Hepatocyte (in vitro differentiated cells): ENCODE measurements around the gene FARP1. TPM values are rescaled to one million over a fixed set of nuclear protein-coding genes. Genes with fewer than 3 reads are reported as not detected.

ENCODE experiments used
- DNase-seq: peaks from one replicate; pipeline ENCODE4 v3.0.0-alpha.2; 2016; ENCODE audit warnings: low spot score
- H2AFZ ChIP-seq: fragments of 200-600 bp; sonication (generic); 2 replicates; pipeline ENCODE4 v1.6.0; 2016; ENCODE audit warnings: antibody characterized with exemption, mild to moderate bottlenecking
- H3K27ac ChIP-seq: fragments of 200-600 bp; sonication (generic); 2 replicates; pipeline ENCODE4 v1.5.1; 2016; ENCODE audit warnings: mild to moderate bottlenecking
- H3K27me3 ChIP-seq: fragments of 200-600 bp; sonication (generic); 2 replicates; pipeline ENCODE4 v1.6.1; 2016
- H3K36me3 ChIP-seq: fragments of 200-600 bp; sonication (generic); replicated peaks from 2 replicates; pipeline ENCODE4 v1.5.1; 2016; ENCODE audit warnings: low read depth; ENCODE audit not compliant: insufficient read depth
- H3K4me1 ChIP-seq: fragments of 200-600 bp; sonication (generic); 2 replicates; pipeline ENCODE4 v1.5.1; 2016; ENCODE audit warnings: mild to moderate bottlenecking, moderate library complexity; ENCODE audit not compliant: insufficient read depth
- H3K4me2 ChIP-seq: fragments of 200-600 bp; sonication (generic); 2 replicates; pipeline ENCODE4 v1.6.0; 2016
- H3K4me3 ChIP-seq: fragments of 200-600 bp; sonication (generic); 2 replicates; pipeline ENCODE4 v1.5.1; 2016; ENCODE audit warnings: mild to moderate bottlenecking
- H3K79me2 ChIP-seq: fragments of 200-600 bp; sonication (generic); 2 replicates; pipeline ENCODE4 v1.6.0; 2017; ENCODE audit warnings: mild to moderate bottlenecking
- H3K9me2 ChIP-seq: fragments of 200-600 bp; sonication (generic); replicated peaks from 2 replicates; pipeline ENCODE4 v1.6.0; 2017; ENCODE audit warnings: mild to moderate bottlenecking; ENCODE audit not compliant: insufficient read depth
- H3K9me3 ChIP-seq: fragments of 200-600 bp; sonication (generic); 2 replicates; pipeline ENCODE4 v1.5.1; 2016; ENCODE audit warnings: low read depth, mild to moderate bottlenecking
- H4K20me1 ChIP-seq: fragments of 200-600 bp; sonication (generic); 2 replicates; pipeline ENCODE4 v1.6.0; 2016; ENCODE audit warnings: mild to moderate bottlenecking; ENCODE audit not compliant: insufficient read depth, poor library complexity, severe bottlenecking
- CTCF ChIP-seq: fragments of 200-600 bp; sonication (generic); IDR thresholded peaks from 2 replicates; pipeline ENCODE4 v1.5.1; 2016; ENCODE audit warnings: antibody characterized with exemption, mild to moderate bottlenecking; ENCODE audit not compliant: poor library complexity
- EZH2 ChIP-seq: fragments of 200-600 bp; sonication (generic); IDR thresholded peaks from 2 replicates; pipeline ENCODE4 v1.6.1; 2016; ENCODE audit warnings: antibody characterized with exemption, mild to moderate bottlenecking, borderline replicate concordance
- EZH2phosphoT487 ChIP-seq: fragments of 200-600 bp; sonication (generic); IDR thresholded peaks from one replicate; pipeline ENCODE4 v1.6.1; 2018; ENCODE audit warnings: antibody characterized with exemption, mild to moderate bottlenecking, low read depth, moderate library complexity; ENCODE audit not compliant: unreplicated experiment, severe bottlenecking
- WGBS: methylation state at CpG from one replicate; pipeline ENCODE4 v1.1.6; 2016; ENCODE audit warnings: low lambda C conversion rate; ENCODE audit errors: missing lambda C conversion rate; 5-methylcytosine and 5-hydroxymethylcytosine counted together
- polyA plus RNA-seq: library from polyadenylated mRNA; unstranded; fragments of >200 nt; fragmentation: Nextera tagmentation; extraction: Ambion mirVana; gene quantifications from 2 replicates; pipeline ENCODE4 v1.2.1, GENCODE V29; 2016
- total RNA-seq: library from RNA; depleted of rRNA; stranded (reverse); fragments of >200 nt; gene quantifications from 2 replicates; pipeline ENCODE4 v1.2.3, GENCODE V29; 2014

Gene FARP1
- total and polyA plus RNA-seq, 2 experiments from 2014 or later: 35.5 to 68.7 TPM

- 96% methylated on average over 10 of the region's 10 CpGs for WGBS
- Histone ChIP-seq H3K36me3 (no peaks in the 10 kb centered on the region), H2AFZ (no peak overlapping the region), H3K9me2 (no peaks in the 10 kb centered on the region), H3K9me3 (no peaks in the 10 kb centered on the region), H3K27me3 (no peaks in the 10 kb centered on the region), H3K4me3 (no peak overlapping the region), H3K27ac (no peak overlapping the region), H3K79me2 (peaks cover 43% of the 10 kb centered on the region), H4K20me1 (no peaks in the 10 kb centered on the region), H3K4me2 (no peak overlapping the region), H3K4me1 (no peaks in the 10 kb centered on the region)
- no peak for TF ChIP-seq CTCF
- no peak for TF ChIP-seq EZH2phosphoT487
- TF ChIP-seq EZH2: no peak
- DNase-seq: no peak
These were observed 201.5 kb downstream of the FARP1 start for GRCh38 chr13:98344392-98344791.

DNA sequence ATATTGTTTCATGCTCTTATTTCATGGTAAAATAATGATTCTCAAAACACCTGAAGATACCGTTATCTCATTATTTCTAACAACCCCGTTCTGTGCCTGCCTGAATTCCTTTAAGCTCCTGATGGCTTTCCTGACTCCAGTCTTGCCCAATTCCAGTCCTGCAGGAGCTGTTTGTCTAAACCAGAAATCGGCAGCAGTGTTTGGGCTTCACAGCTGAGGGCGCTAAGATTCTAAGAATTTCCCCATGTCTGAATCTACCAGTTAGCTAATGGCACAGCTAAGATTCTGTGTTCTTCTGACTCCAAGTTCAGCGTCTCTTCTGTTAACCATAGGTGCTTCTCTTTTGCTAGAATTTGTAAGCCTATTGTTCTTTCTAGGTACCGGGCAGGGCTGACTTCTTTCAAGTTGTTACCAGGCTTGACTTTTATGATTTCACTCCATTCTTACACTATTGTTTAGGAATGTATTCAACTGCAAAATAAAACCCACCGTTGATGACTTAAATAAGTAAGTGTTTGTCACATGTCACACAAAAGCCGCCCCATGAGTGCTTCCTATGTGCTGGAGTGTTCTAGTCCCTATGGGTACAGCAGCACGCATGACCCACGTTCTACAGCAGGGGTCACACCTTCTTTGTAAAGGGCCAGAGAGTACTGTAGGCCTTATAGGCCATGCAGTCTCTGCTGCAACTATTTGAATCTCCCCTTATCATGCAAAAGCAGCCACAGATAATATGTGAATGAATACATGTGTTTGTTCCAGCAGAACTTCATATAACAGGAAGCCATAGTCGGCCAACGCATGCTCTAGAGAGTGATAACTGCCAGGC is 202.4 kb downstream of the FARP1 start:
- H3K9me2 ChIP-seq: no peaks in the 10 kb centered on the region
- H3K27ac ChIP-seq: no peak overlapping the region

DNA sequence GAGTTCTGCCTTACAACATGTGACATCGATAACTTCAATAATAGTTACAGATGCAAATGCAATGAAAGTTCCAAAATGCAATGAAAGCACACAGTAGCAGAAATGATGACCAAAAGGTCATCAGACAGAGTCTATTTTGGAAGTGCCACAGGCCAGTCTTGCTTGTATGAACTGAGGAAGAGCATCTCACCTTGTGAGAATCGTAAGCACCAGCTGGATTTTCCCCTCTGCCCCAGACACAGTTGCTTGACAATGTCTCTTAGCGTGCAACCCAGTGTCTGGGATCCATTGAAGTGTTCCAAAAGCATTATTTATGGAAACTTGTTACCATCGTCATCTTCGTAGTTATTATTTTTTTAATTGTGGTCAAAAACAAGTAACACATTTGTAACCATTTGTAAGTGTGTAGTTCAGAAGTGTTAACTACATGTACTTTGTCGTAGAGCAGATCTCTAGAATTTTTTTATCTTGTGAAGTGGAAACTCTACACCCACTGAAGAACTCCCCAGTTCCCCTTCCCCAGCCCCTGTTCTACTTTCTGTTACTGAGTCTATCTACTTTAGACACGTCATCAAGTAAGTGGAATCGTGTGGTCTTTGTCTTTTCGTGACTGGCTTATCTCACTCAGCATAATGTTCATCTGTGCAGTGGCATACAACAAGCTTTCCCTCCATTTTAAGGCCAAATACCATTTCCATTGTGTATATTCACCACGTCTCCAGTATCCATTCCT is 204.2 kb downstream of the FARP1 start:
- Histone ChIP-seq H3K9me3 (no peaks in the 10 kb centered on the region), H3K36me3 (no peaks in the 10 kb centered on the region), H3K27ac (no peak overlapping the region), H3K4me3 (no peak overlapping the region), H3K9me2 (no peaks in the 10 kb centered on the region), H3K79me2 (peaks cover 28% of the 10 kb centered on the region), H4K20me1 (no peaks in the 10 kb centered on the region), H3K4me1 (no peaks in the 10 kb centered on the region), H3K4me2 (no peak overlapping the region), H2AFZ (no peak overlapping the region), H3K27me3 (no peaks in the 10 kb centered on the region)
- WGBS: 93% methylated on average over 10 of the region's 10 CpGs
- TF ChIP-seq EZH2 (no peak), EZH2phosphoT487 (no peak)
- DNase-seq: no peak

More for the DNA sequence above, 202.4 kb downstream of the FARP1 start:
- H3K27me3 ChIP-seq: no peaks in the 10 kb centered on the region
- TF ChIP-seq CTCF: no peak
- TF ChIP-seq EZH2: no peak
- no peak for TF ChIP-seq EZH2phosphoT487
- H2AFZ ChIP-seq: no peak overlapping the region
- DNase-seq: no peak
- H3K4me1 ChIP-seq: no peaks in the 10 kb centered on the region
- H3K9me3 ChIP-seq: no peaks in the 10 kb centered on the region
- 81% methylated on average over 12 of the region's 12 CpGs for WGBS
- H3K79me2 ChIP-seq: peaks cover 39% of the 10 kb centered on the region
- no peak overlapping the region for H3K4me2 ChIP-seq
- no peaks in the 10 kb centered on the region for H4K20me1 ChIP-seq
- H3K4me3 ChIP-seq: no peak overlapping the region
- H3K36me3 ChIP-seq: no peaks in the 10 kb centered on the region

GRCh38 chr13:98347756-98348155 is 204.9 kb downstream of the FARP1 start:
- Histone ChIP-seq H2AFZ (no peak overlapping the region), H3K27ac (no peak overlapping the region), H3K9me2 (no peaks in the 10 kb centered on the region), H3K36me3 (no peaks in the 10 kb centered on the region), H3K4me1 (no peaks in the 10 kb centered on the region), H3K9me3 (no peaks in the 10 kb centered on the region), H4K20me1 (no peaks in the 10 kb centered on the region), H3K79me2 (peaks cover 25% of the 10 kb centered on the region), H3K4me3 (no peak overlapping the region), H3K27me3 (no peaks in the 10 kb centered on the region), H3K4me2 (no peak overlapping the region)
- DNase-seq: no peak
- TF ChIP-seq CTCF (no peak), EZH2 (no peak), EZH2phosphoT487 (no peak)
- WGBS: 92% methylated on average over 1 of the region's 1 CpG
